IMR-90 (cell line): ENCODE results near the gene CARMIL1. TPM values are rescaled to one million over a fixed set of nuclear protein-coding genes. Genes with fewer than 3 reads are reported as not detected.

ENCODE experiments used
- ATAC-seq: fragments of 200-7000 bp; cut with Tn5 transposase; 2 replicates; pipeline ENCODE4 v1.9.1; 2020; ENCODE audit warnings: low read depth, mild to moderate bottlenecking, moderate library complexity
- BruUV-seq: library from RNA; stranded (reverse); fragments of 400-500 nt; replicated peaks from 2 replicates; lab custom pipeline; 2021; lab: Mats Ljungman, UMichigan
- CTCF ChIA-PET: fragments of 300-600 bp; formaldehyde crosslinking; extraction: SDS; loops from one replicate; lab custom pipeline; 2021; ENCODE audit warnings: antibody characterized with exemption; lab: Yijun Ruan, JAX
- POLR2A ChIA-PET: fragments of 300-600 bp; sonication (Branson Sonifier 250); formaldehyde crosslinking; loops from one replicate; lab custom pipeline; 2022; ENCODE audit warnings: antibody characterized with exemption; ENCODE audit not compliant: unreplicated experiment; lab: Charles Lee
- DNase-seq: peaks from one replicate; pipeline ENCODE4 v3.0.0; 2013
- H2AFZ ChIP-seq: replicated peaks from 2 replicates; pipeline ENCODE3; 2013; ENCODE audit warnings: low read length, mild to moderate bottlenecking; ENCODE audit not compliant: poor library complexity
- H2AK5ac ChIP-seq: 2 replicates; pipeline ENCODE4 v1.6.1; 2013; ENCODE audit warnings: low read depth, low read length, inconsistent platforms
- H2AK9ac ChIP-seq: replicated peaks from 2 replicates; pipeline ENCODE3; 2013; ENCODE audit warnings: mild to moderate bottlenecking, low read depth, low read length, moderate library complexity; ENCODE audit not compliant: poor library complexity
- H2BK120ac ChIP-seq: 2 replicates; pipeline ENCODE4 v1.6.1; 2013; ENCODE audit warnings: low read depth, low read length, inconsistent platforms
- H2BK15ac ChIP-seq: 3 replicates; pipeline ENCODE4 v1.6.1; 2013; ENCODE audit warnings: low read depth, low read length, inconsistent platforms
- H2BK20ac ChIP-seq: 2 replicates; pipeline ENCODE4 v1.6.1; 2013; ENCODE audit warnings: low read depth, mild to moderate bottlenecking, inconsistent platforms, low read length, moderate library complexity
- H2BK5ac ChIP-seq: 2 replicates; pipeline ENCODE4 v1.6.1; 2013; ENCODE audit warnings: mild to moderate bottlenecking, low read depth, low read length, inconsistent platforms; ENCODE audit not compliant: poor library complexity, severe bottlenecking
- H3K14ac ChIP-seq: replicated peaks from 2 replicates; pipeline ENCODE4 v1.6.1; 2013; ENCODE audit warnings: low read depth, low read length, inconsistent platforms
- H3K18ac ChIP-seq: 2 replicates; pipeline ENCODE4 v1.6.1; 2013; ENCODE audit warnings: low read depth, low read length, control low read depth
- H3K23ac ChIP-seq: 2 replicates; pipeline ENCODE4 v1.6.1; 2013; ENCODE audit warnings: low read depth, low read length, inconsistent platforms
- H3K27ac ChIP-seq: 2 replicates; pipeline ENCODE4 v1.5.1; 2013; ENCODE audit warnings: mild to moderate bottlenecking, control low read depth, low read length; ENCODE audit not compliant: insufficient read depth
- H3K27me3 ChIP-seq: 2 replicates; pipeline ENCODE4 v1.6.1; 2013; ENCODE audit warnings: low read length; ENCODE audit not compliant: control insufficient read depth, insufficient read depth
- H3K36me3 ChIP-seq: 2 replicates; pipeline ENCODE4 v1.6.1; 2013; ENCODE audit warnings: low read length, mixed read lengths; ENCODE audit not compliant: control insufficient read depth, insufficient read depth
- H3K4ac ChIP-seq: 2 replicates; pipeline ENCODE4 v1.6.1; 2013; ENCODE audit warnings: low read depth, low read length, inconsistent platforms
- H3K4me1 ChIP-seq: 2 replicates; pipeline ENCODE4 v1.6.1; 2013; ENCODE audit warnings: low read length, mixed read lengths; ENCODE audit not compliant: control insufficient read depth, insufficient read depth
- H3K4me2 ChIP-seq: 2 replicates; pipeline ENCODE4 v1.6.1; 2013; ENCODE audit warnings: low read depth, mild to moderate bottlenecking, control low read depth, low read length, moderate library complexity
- H3K4me3 ChIP-seq: 2 replicates; pipeline ENCODE4 v1.5.1; 2013; ENCODE audit warnings: low read depth, mild to moderate bottlenecking, control low read depth, low read length, moderate library complexity; ENCODE audit not compliant: insufficient read depth
- H3K56ac ChIP-seq: 2 replicates; pipeline ENCODE4 v1.6.1; 2013; ENCODE audit warnings: low read length, inconsistent platforms; ENCODE audit not compliant: insufficient read depth; ENCODE audit errors: extremely low read depth
- H3K79me1 ChIP-seq, 2 experiments: 2 replicates each; pipeline ENCODE4 v1.6.1; 2013; ENCODE audit warnings: low read length in 2 of 2, inconsistent platforms in 1 of 2, low read depth in 1 of 2
- H3K9ac ChIP-seq: 2 replicates; pipeline ENCODE4 v1.6.1; 2013; ENCODE audit warnings: low read depth, low read length, control low read depth
- H3K9me1 ChIP-seq: 2 replicates; pipeline ENCODE4 v1.6.1; 2013; ENCODE audit warnings: low read length, inconsistent platforms; ENCODE audit not compliant: insufficient read depth
- H3K9me3 ChIP-seq: 2 replicates; pipeline ENCODE4 v1.6.1; 2013; ENCODE audit warnings: low read length; ENCODE audit not compliant: control insufficient read depth, insufficient read depth
- H4K20me1 ChIP-seq: 2 replicates; pipeline ENCODE4 v1.6.1; 2013; ENCODE audit warnings: low read length, inconsistent platforms; ENCODE audit not compliant: insufficient read depth
- H4K5ac ChIP-seq: 2 replicates; pipeline ENCODE4 v1.6.1; 2013; ENCODE audit warnings: mild to moderate bottlenecking, low read depth, low read length, control low read depth
- H4K8ac ChIP-seq, 2 experiments: 2 replicates each; pipeline ENCODE4 v1.6.1; 2013; ENCODE audit warnings: low read depth in 2 of 2, low read length in 2 of 2, control low read depth in 1 of 2, inconsistent platforms in 1 of 2
- H4K91ac ChIP-seq: 2 replicates; pipeline ENCODE4 v1.6.1; 2013; ENCODE audit warnings: low read depth, low read length, inconsistent platforms; ENCODE audit not compliant: insufficient read depth
- FOS ChIP-seq: fragments of 150-350 bp; IDR thresholded peaks from 2 replicates; pipeline ENCODE4 v1.6.1; 2016; ENCODE audit warnings: low read depth, low read length
- MAZ ChIP-seq: IDR thresholded peaks from 2 replicates; pipeline ENCODE4 v1.6.1; 2012; ENCODE audit warnings: low read depth, mild to moderate bottlenecking, low read length, improper control_type of control experiment, moderate library complexity, borderline replicate concordance
- POLR2A ChIP-seq: IDR thresholded peaks from 2 replicates; pipeline ENCODE4 v1.6.1; 2012; ENCODE audit warnings: mild to moderate bottlenecking, low read depth, low read length
- RAD21 ChIP-seq: IDR thresholded peaks from 2 replicates; pipeline ENCODE4 v1.6.1; 2012; ENCODE audit warnings: low read length, improper control_type of control experiment
- RCOR1 ChIP-seq: IDR thresholded peaks from 2 replicates; pipeline ENCODE4 v1.6.1; 2012; ENCODE audit warnings: mild to moderate bottlenecking, low read length, improper control_type of control experiment; ENCODE audit not compliant: insufficient replicate concordance
- WGBS, 2 experiments: methylation state at CpG; one replicate each; pipeline versions ENCODE4 v1.1.5 to v1.1.7; 2013; ENCODE audit warnings: missing lambda C conversion rate in 2 of 2; ENCODE audit not compliant: insufficient read length in 1 of 2; ENCODE audit errors: extremely low coverage in 2 of 2; 5-methylcytosine and 5-hydroxymethylcytosine counted together
- dilution Hi-C: fragments of 300-500 bp; cut with HindIII; formaldehyde crosslinking; loops from one replicate; pipeline ENCODE4 v1.14.3; 2018; ENCODE audit warnings: low sequenced_read_pairs; ENCODE audit not compliant: unreplicated experiment
- in situ Hi-C: fragments of 300-500 bp; cut with MboI; formaldehyde crosslinking; loops from 3 replicates; pipeline ENCODE4 v1.14.3; 2019; ENCODE audit warnings: low sequenced_read_pairs, inconsistent platforms, mixed read lengths
- intact Hi-C: fragments of 100-400 bp; cut with micrococcal nuclease; formaldehyde crosslinking; loops from 2 replicates; pipeline ENCODE4 v1.10.0; 2022
- polyA plus RNA-seq, 3 experiments: library from polyadenylated mRNA; depleted of rRNA; stranded (reverse); fragments of >200 nt; gene quantifications; 2 replicates each; pipeline ENCODE4 v1.2.3, GENCODE V29; 2012; ENCODE audit warnings: low replicate concordance in 1 of 3
- total RNA-seq: library from RNA; depleted of rRNA; stranded (reverse); fragments of >200 nt; gene quantifications from 2 replicates; pipeline ENCODE4 v1.2.3, GENCODE V29; 2012

The CARMIL1 gene
- total and polyA plus RNA-seq, 2 of the 4 experiments (the other 2 are of a cell fraction) = 1.3 to 2.9 TPM

- H3K23ac ChIP-seq = no peak overlapping the region
- no peak overlapping the region for H3K4me2 ChIP-seq
- intact Hi-C loops (no loop called here), in situ Hi-C loops (no loop called here), dilution Hi-C loops (no loop called here)
- no peak overlapping the region for H2BK15ac ChIP-seq
- POLR2A ChIA-PET = no interaction called here
- H4K8ac ChIP-seq = no peak overlapping the region
- no peaks in the 10 kb centered on the region for H3K36me3 ChIP-seq
- H2AK5ac ChIP-seq = no peak overlapping the region
- DNase-seq (no peak), ATAC-seq (no peak)
- H3K4ac ChIP-seq = no peak overlapping the region
- no peak overlapping the region for H3K14ac ChIP-seq
- H3K9me1 ChIP-seq = no peaks in the 10 kb centered on the region
- CTCF ChIA-PET = no interaction called here
- no peak overlapping the region for H3K27ac ChIP-seq
- H2BK120ac ChIP-seq = no peak overlapping the region
- H3K18ac ChIP-seq = no peak overlapping the region
- TF ChIP-seq MAZ (no peak), RCOR1 (no peak), FOS (no peak), RAD21 (no peak), POLR2A (no peak)
- no peak overlapping the region for H4K5ac ChIP-seq
- no peak overlapping the region for H3K56ac ChIP-seq
- no TSS peak for BruUV-seq
- WGBS, 2 experiments = 18% methylated on average over 3 of the region's 4 CpGs; no CpG with 5 or more reads in 1 of the 2 experiments
- no peaks in the 10 kb centered on the region for H4K20me1 ChIP-seq
- H3K4me1 ChIP-seq = no peaks in the 10 kb centered on the region
- H2BK5ac ChIP-seq = no peak overlapping the region
- no peak overlapping the region for H2BK20ac ChIP-seq
- H4K91ac ChIP-seq = no peak overlapping the region
- H2AK9ac ChIP-seq = no peak overlapping the region
- H3K79me1 ChIP-seq = no peaks in the 10 kb centered on the region
- H3K4me3 ChIP-seq = no peak overlapping the region
- H3K9ac ChIP-seq = no peak overlapping the region
- H3K27me3 ChIP-seq = no peaks in the 10 kb centered on the region; the same call in 1 of the 2 replicates
- H2AFZ ChIP-seq = no peak overlapping the region
- H3K9me3 ChIP-seq = no peaks in the 10 kb centered on the region
Measured at GRCh38 chr6:25637960-25638434, 358.8 kb downstream of the CARMIL1 start.
